ENCODE results near the gene CELF2. TPM values are rescaled to one million over a fixed set of nuclear protein-coding genes. Genes with fewer than 3 reads are reported as not detected.

The CELF2 gene
- total RNA-seq, 1 donor from 2014 or later, result 3.8 TPM

- no peak overlapping the region for H3K27ac Mint-ChIP-seq
- TF ChIP-seq CTCF (IDR thresholded peaks at IDR 0.05; ENCODE audit: unreplicated experiment), result no peak
- no peak for DNase-seq (ENCODE audit: low spot score, unreplicated experiment)
Measured at GRCh38 chr10:11246752-11247467, 229.2 kb downstream of the CELF2 start.

GRCh38 chr10:11249152-11249807, 231.6 kb downstream of the CELF2 start:
- H3K36me3 Mint-ChIP-seq (ENCODE audit: insufficient read depth), result no peaks in the 10 kb centered on the region
- peaks cover 4% of the 10 kb centered on the region for H3K27me3 Mint-ChIP-seq
- H3K9me3 Mint-ChIP-seq (ENCODE audit: low read depth), result no peaks in the 10 kb centered on the region
- no peak overlapping the region for H3K4me3 Mint-ChIP-seq (ENCODE audit: low read depth)
- no peak overlapping the region for H3K27ac Mint-ChIP-seq
- H3K4me1 Mint-ChIP-seq (ENCODE audit: low read depth), result no peaks in the 10 kb centered on the region
- DNase-seq (ENCODE audit: low spot score, unreplicated experiment), result no peak
- no peak for TF ChIP-seq CTCF (IDR thresholded peaks at IDR 0.05; ENCODE audit: unreplicated experiment)

More at GRCh38 chr10:11246752-11247467, 229.2 kb downstream of the CELF2 start:
- peaks cover 5% of the 10 kb centered on the region for H3K27me3 Mint-ChIP-seq
- no peak overlapping the region for H3K4me3 Mint-ChIP-seq (ENCODE audit: low read depth)
- H3K9me3 Mint-ChIP-seq (ENCODE audit: low read depth), result no peaks in the 10 kb centered on the region
- H3K36me3 Mint-ChIP-seq (ENCODE audit: insufficient read depth), result no peaks in the 10 kb centered on the region
- H3K4me1 Mint-ChIP-seq (ENCODE audit: low read depth), result no peaks in the 10 kb centered on the region

GRCh38 chr10:11249808-11250195, 232.1 kb downstream of the CELF2 start:
- Mint-ChIP-seq H3K27ac (no peak overlapping the region), H3K9me3 (ENCODE audit: low read depth) (no peaks in the 10 kb centered on the region), H3K4me1 (ENCODE audit: low read depth) (no peaks in the 10 kb centered on the region), H3K4me3 (ENCODE audit: low read depth) (no peak overlapping the region), H3K27me3 (peaks cover 4% of the 10 kb centered on the region), H3K36me3 (ENCODE audit: insufficient read depth) (no peaks in the 10 kb centered on the region)
- TF ChIP-seq CTCF (IDR thresholded peaks at IDR 0.05; ENCODE audit: unreplicated experiment), result no peak
- DNase-seq (ENCODE audit: low spot score, unreplicated experiment), result no peak

GRCh38 chr10:11250304-11250703, 232.6 kb downstream of the CELF2 start:
- Mint-ChIP-seq H3K36me3 (ENCODE audit: insufficient read depth) (no peaks in the 10 kb centered on the region), H3K27ac (no peak overlapping the region), H3K4me1 (ENCODE audit: low read depth) (no peaks in the 10 kb centered on the region), H3K4me3 (ENCODE audit: low read depth) (no peak overlapping the region), H3K27me3 (peaks cover 6% of the 10 kb centered on the region), H3K9me3 (ENCODE audit: low read depth) (no peaks in the 10 kb centered on the region)
- TF ChIP-seq CTCF (IDR thresholded peaks at IDR 0.05; ENCODE audit: unreplicated experiment), result no peak
- DNase-seq (ENCODE audit: low spot score, unreplicated experiment), result no peak

GRCh38 chr10:11252887-11253286, 235.2 kb downstream of the CELF2 start:
- TF ChIP-seq CTCF (IDR thresholded peaks at IDR 0.05; ENCODE audit: unreplicated experiment), result no peak
- Mint-ChIP-seq H3K36me3 (ENCODE audit: insufficient read depth) (no peaks in the 10 kb centered on the region), H3K4me3 (ENCODE audit: low read depth) (no peak overlapping the region), H3K9me3 (ENCODE audit: low read depth) (no peaks in the 10 kb centered on the region), H3K27ac (peak overlapping the region; percentile 6), H3K27me3 (peaks cover 7% of the 10 kb centered on the region), H3K4me1 (ENCODE audit: low read depth) (no peaks in the 10 kb centered on the region)
- no peak for DNase-seq (ENCODE audit: low spot score, unreplicated experiment)
